Psoas muscle (tissue), 8 donors: Measurements from ENCODE around the gene PLK3. TPM values are rescaled to one million over a fixed set of nuclear protein-coding genes. Genes with fewer than 3 reads are reported as not detected.
"Not testable (repeated sequence)": the region's sequence is repeated elsewhere in the genome, so short reads cannot be mapped to it uniquely, and the experiment has no call there.

Experiments
- ATAC-seq, 4 donors: fragments of 200-7000 bp; cut with Tn5 transposase; one replicate each; pipeline ENCODE4 v1.9.1; 2020; ENCODE audit warnings: moderate library complexity in 3 of 4, mild to moderate bottlenecking in 2 of 4
- DNase-seq, 2 donors: peaks; one replicate each; pipeline ENCODE4 v3.0.0-alpha.2; 2020
- H3K27ac ChIP-seq: fragments of 200-600 bp; one replicate; pipeline ENCODE4 v1.8.0; 2022
- H3K27me3 ChIP-seq, 3 donors: fragments of 200-600 bp in 1 of 3; one replicate each; pipeline versions ENCODE4 v1.6.1 to v1.8.0; 2013 to 2022; ENCODE audit warnings: low read length in 2 of 3, mild to moderate bottlenecking in 2 of 3, moderate library complexity in 1 of 3; ENCODE audit not compliant: insufficient read depth in 3 of 3
- H3K36me3 ChIP-seq, 2 donors: fragments of 200-600 bp in 1 of 2; one replicate each; pipeline versions ENCODE4 v1.6.1 to v1.8.0; 2013 to 2022; ENCODE audit warnings: low read depth in 1 of 2, mild to moderate bottlenecking in 1 of 2, moderate library complexity in 1 of 2; ENCODE audit not compliant: insufficient read depth in 1 of 2
- H3K4me1 ChIP-seq: fragments of 200-600 bp; one replicate; pipeline ENCODE4 v1.8.0; 2022
- H3K4me3 ChIP-seq: fragments of 200-600 bp; one replicate; pipeline ENCODE4 v1.8.0; 2022; ENCODE audit warnings: mild to moderate bottlenecking
- H3K9me3 ChIP-seq: fragments of 200-600 bp; one replicate; pipeline ENCODE4 v1.8.0; 2022
- WGBS, 3 donors: extraction: QIAGEN DNeasy Blood & Tissue Kit; methylation state at CpG; one replicate each; pipeline versions ENCODE4 v1.1.6 to v1.1.7; 2013; 5-methylcytosine and 5-hydroxymethylcytosine counted together
- intact Hi-C, 2 donors: fragments of 100-400 bp; cut with DNase I; formaldehyde crosslinking; loops; one replicate each; pipeline versions ENCODE4 v1.11.0 to v1.14.2; 2022
- polyA plus RNA-seq, 3 donors: library from polyadenylated mRNA; stranded (reverse); fragments of 200-250 nt; gene quantifications; one replicate each; pipeline ENCODE4 v1.2.3, GENCODE V29; 2013
- total RNA-seq, 4 donors: library from RNA; stranded (reverse); fragmentation: NEBNext Ultra II Directional in 2 of 4; extraction: Animal tissue kit (Norgen Biotek cat#: 25700) in 2 of 4; gene quantifications; one replicate each; pipeline versions ENCODE4 v1.2.1 to v1.2.4, GENCODE V29; 2021 to 2023
- TF ChIP-seq, protein P1 (sequence below): fragments of 200-600 bp; IDR thresholded peaks from one replicate; pipeline ENCODE4 v1.8.0; 2022; ENCODE audit warnings: antibody characterized with exemption
- donor health status: healthy with polysubstance abuse.
- donor health status: DM: no; HTN: no; CAD: no; lungs with moderate emphysema.
- donor health status: Bipolar disorder and iron deficiency.
- donor health status: healthy.
- donor health status: DM: yes; HTN: yes; CAD: no.
- donor health status: DM: no; HTN: no; CAD: no.
- donor health status: DM: no; HTN: no; CAD: no.
- donor health status: DM: yes; HTN: yes; CAD: no.

The PLK3 gene
- total and polyA plus RNA-seq, 7 donors = 3.0 to 8.3 (median 4.6) TPM

GRCh38 chr1:44792736-44793502, 7.3 kb upstream of the PLK3 start:
- H3K36me3 ChIP-seq = no peaks in the 10 kb centered on the region
- no peaks in the 10 kb centered on the region for H3K9me3 ChIP-seq
- intact Hi-C loops = no loop called here
- H3K4me3 ChIP-seq = no peak overlapping the region
- ATAC-seq (no peak), DNase-seq (no peak)
- TF ChIP-seq, protein P1, sequence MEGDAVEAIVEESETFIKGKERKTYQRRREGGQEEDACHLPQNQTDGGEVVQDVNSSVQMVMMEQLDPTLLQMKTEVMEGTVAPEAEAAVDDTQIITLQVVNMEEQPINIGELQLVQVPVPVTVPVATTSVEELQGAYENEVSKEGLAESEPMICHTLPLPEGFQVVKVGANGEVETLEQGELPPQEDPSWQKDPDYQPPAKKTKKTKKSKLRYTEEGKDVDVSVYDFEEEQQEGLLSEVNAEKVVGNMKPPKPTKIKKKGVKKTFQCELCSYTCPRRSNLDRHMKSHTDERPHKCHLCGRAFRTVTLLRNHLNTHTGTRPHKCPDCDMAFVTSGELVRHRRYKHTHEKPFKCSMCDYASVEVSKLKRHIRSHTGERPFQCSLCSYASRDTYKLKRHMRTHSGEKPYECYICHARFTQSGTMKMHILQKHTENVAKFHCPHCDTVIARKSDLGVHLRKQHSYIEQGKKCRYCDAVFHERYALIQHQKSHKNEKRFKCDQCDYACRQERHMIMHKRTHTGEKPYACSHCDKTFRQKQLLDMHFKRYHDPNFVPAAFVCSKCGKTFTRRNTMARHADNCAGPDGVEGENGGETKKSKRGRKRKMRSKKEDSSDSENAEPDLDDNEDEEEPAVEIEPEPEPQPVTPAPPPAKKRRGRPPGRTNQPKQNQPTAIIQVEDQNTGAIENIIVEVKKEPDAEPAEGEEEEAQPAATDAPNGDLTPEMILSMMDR = no peak
- no peaks in the 10 kb centered on the region for H3K4me1 ChIP-seq
- WGBS, 3 donors = 89 to 94% (median 93%) methylated on average over 9 of the region's 9 CpGs
- H3K27ac ChIP-seq = no peak overlapping the region
- H3K27me3 ChIP-seq = no peaks in the 10 kb centered on the region

DNA sequence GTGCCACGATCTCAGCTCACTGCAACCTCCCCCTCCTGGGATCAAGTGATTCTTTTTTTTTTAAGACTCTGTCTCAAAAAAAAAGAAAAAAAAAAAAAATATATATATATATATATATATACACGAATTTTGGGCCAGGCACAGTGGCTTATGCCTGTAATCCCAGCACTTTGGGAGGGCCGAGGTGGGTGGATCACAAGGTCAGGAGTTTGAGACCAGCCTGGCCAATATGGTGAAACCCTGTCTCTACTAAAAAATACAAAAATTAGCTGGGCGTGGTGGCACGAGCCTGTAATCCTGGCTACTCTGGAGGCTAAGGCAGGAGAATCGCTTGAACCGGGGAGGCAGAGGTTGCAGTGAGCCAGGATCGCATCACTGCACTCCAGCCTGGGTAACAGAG, 2.3 kb upstream of the PLK3 start:
- peak overlapping the region; percentile 96 for H3K27ac ChIP-seq
- DNase-seq, H3K36me3 ChIP-seq, H3K9me3 ChIP-seq, H3K27me3 ChIP-seq, H3K4me1 ChIP-seq, ATAC-seq, H3K4me3 ChIP-seq, intact Hi-C loops: not testable (repeated sequence)
- 74 to 86% (median 82%) methylated on average over 8 of the region's 8 CpGs for WGBS, 3 donors

- ATAC-seq (no peak), DNase-seq (no peak)
- peak overlapping the region; percentile 96 for H3K27ac ChIP-seq
- no peaks in the 10 kb centered on the region for H3K27me3 ChIP-seq
- no peaks in the 10 kb centered on the region for H3K9me3 ChIP-seq
- intact Hi-C loops = no loop called here
- H3K4me3 ChIP-seq = no peak overlapping the region
- H3K36me3 ChIP-seq = peaks cover 0 to 13% of the 10 kb centered on the region in 2 donors
- TF ChIP-seq, protein P1 = no peak
- 84 to 85% (median 84%) methylated on average over 10 of the region's 10 CpGs for WGBS, 3 donors
- peaks cover 3% of the 10 kb centered on the region for H3K4me1 ChIP-seq
Observed at GRCh38 chr1:44798481-44799365, 1.5 kb upstream of the PLK3 start.

DNA sequence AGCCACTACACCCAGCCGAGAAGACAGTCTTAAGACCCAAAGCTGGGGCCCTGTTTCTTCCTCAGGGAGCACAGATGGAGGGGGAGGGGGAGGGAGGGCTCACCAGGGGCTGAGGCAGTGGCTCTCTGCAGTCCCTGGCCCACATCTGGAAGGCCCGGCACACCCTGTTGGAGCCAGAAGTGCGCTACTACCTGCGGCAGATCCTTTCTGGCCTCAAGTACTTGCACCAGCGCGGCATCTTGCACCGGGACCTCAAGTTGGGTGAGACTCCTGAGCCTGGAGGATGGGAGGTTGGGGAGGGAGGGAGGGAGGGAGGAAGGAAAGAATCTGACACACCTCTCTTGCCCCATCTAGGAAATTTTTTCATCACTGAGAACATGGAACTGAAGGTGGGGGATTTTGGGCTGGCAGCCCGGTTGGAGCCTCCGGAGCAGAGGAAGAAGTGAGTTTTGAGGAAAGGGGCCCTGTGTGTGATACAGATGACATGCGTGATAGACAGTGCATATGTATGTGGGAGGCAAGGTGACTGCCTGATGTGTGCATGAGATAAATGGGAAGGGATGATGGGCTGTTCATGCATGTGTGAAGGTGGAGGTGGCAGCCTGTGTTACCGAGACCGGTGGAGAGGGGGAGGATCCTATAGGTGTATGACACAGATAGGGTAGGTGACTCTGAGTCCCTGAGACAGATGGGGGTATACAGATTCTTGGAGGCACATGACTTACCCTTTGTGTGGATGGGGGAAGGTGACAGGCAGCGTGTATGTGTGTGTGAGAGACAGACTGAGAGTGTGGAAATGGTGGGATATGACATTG, 1.5 kb downstream of the PLK3 start:
- TF ChIP-seq, protein P1 = no peak
- 61 to 66% (median 63%) methylated on average over 13 of the region's 13 CpGs for WGBS, 3 donors
- Histone ChIP-seq H3K9me3 (no peaks in the 10 kb centered on the region), H3K4me3 (peak overlapping the region; percentile 74), H3K36me3 (peaks cover 0 to 39% of the 10 kb centered on the region in 2 donors), H3K4me1 (peaks cover 11% of the 10 kb centered on the region), H3K27me3 (no peaks in the 10 kb centered on the region), H3K27ac (peak overlapping the region; percentile 23)
- DNase-seq = peak in 1 of 2 donors; percentile 59
- intact Hi-C loops = no loop called here
- ATAC-seq = no peak
